Measurements from ENCODE around the gene TAT. TPM values are rescaled to one million over a fixed set of nuclear protein-coding genes. Genes with fewer than 3 reads are reported as not detected.

Gene TAT
- 0.03 to 0.15 TPM (median 0.05 TPM) in 4 of 5 replicates, not detected in the other for total RNA-seq (2022; extraction: Qiagen RNA extraction)

DNA sequence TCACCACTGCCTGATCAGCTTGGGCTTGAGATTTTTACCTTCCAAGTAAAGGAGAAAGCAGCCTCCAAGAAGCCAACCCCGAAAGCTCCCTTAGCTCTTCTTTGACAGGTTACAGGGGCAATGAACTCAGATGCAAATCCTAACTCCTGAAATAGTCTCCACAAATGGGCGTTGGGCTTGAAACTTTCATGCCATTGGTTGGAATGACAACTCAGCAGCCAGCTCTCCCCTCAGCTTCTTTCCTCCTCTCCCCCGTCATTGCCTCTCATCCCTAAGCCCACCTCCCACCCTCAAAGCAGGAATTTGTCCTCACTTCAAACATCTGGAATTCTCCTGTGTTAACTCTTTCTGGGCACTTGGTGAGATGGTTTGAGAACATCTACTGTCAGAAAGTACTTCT lies at the start of gene TAT:
TSS of gene TAT (minus strand) at position 122 of the 400 bp plus-strand sequence. CDS start 677 bp downstream, outside the sequence.

DNA sequence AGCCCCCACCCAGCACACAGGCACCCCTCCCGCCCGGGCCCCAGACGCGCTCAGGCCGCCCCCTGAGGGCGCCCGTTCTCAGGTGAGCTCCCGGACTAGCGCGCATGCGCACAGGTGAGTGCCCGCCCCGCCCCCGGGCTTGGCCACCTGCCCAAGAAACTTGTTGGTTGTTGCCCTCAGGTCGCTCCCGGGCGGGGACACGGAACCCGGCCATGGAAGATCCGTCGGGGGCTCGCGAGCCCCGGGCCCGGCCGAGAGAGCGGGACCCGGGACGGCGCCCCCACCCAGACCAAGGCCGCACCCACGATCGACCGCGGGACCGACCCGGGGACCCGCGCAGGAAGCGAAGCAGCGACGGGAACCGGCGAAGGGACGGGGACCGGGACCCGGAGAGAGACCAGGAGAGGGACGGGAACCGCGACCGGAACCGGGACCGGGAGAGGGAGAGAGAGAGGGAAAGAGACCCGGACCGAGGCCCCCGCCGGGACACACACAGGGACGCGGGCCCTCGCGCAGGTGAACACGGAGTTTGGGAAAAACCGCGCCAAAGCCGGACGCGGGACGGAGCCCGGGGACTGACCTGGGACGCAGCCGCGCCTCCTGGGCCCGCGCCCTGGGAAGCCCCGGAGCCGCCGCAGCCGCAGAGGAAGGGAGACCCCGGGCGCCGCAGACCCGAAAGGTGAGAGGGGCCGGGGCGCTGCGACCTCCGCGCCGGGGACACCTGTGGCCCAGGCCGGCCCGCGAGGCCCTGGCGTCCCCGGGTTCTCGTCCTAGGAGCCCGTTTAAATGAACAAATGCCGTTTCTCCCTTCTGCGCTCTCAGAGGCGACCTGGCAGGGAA lies 49.3 kb upstream of the TAT start, which contains the start of gene MARVELD3:
TSS of gene MARVELD3 (plus strand) at position 167 of the 840 bp plus-strand sequence. CDS start at position 213, 46 bp downstream.

DNA sequence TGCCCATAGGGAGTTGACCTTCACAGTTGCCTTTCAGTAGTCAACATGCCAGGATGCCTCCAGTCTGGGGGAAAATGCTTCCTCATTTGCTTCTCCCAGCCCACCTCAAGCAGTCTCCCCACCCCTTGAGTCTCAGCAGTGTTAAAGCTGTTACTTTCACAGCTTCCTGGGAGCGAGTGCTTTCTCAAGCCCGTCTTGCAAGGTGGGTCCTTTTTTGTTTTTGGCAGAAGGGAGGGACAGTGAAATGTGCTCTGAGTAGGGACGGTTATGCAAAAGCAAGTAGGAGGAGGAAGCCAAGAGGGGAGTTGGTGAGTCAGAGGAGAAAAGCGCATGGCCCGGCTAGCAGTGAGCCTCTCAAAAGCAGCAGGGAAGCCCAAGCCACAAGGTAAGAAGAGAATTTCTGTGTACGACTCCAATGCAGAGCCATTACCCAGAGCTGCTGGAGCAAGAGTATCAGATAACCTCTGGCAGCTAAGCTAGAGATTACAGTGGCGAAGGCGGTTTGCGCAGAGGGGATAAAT lies 50.7 kb downstream of the TAT start, which contains the start of gene CHST4:
TSS of gene CHST4 (plus strand) at position 316 of the 521 bp plus-strand sequence. CDS start 10,252 bp downstream, outside the sequence.

Other genes starting within 250 kb of the TAT start
- 4.6 to 6.3 TPM (median 5.1 TPM) in 5 replicates for gene CALB2, start 218.4 kb downstream of the TAT start, total RNA-seq (2022; extraction: Qiagen RNA extraction)
- not detected in 5 replicates for gene TLE7, start 135.0 kb downstream of the TAT start, total RNA-seq (2022; extraction: Qiagen RNA extraction)
- gene ZNF23, start 114.8 kb downstream of the TAT start, total RNA-seq (2022; extraction: Qiagen RNA extraction): 5.0 to 7.8 TPM (median 5.1 TPM) in 5 replicates
- gene ZNF19, start 87.8 kb downstream of the TAT start, total RNA-seq (2022; extraction: Qiagen RNA extraction): 1.2 to 2.1 TPM (median 1.9 TPM) in 5 replicates
- 0.06 to 0.13 TPM (median 0.13 TPM) in 3 of 5 replicates, not detected in the others for gene CHST4, start 50.7 kb downstream of the TAT start, total RNA-seq (2022; extraction: Qiagen RNA extraction)
- 0.27 to 0.45 TPM (median 0.32 TPM) in 5 replicates for gene MARVELD3, start 49.1 kb upstream of the TAT start, total RNA-seq (2022; extraction: Qiagen RNA extraction)
- gene PHLPP2, start 147.6 kb upstream of the TAT start, total RNA-seq (2022; extraction: Qiagen RNA extraction): 10.5 to 13.4 TPM (median 10.8 TPM) in 5 replicates
- gene AP1G1, start 231.7 kb upstream of the TAT start, total RNA-seq (2022; extraction: Qiagen RNA extraction): 41.1 to 47.6 TPM (median 46.7 TPM) in 5 replicates